Upper lobe of left lung (tissue), 6 donors: Measurements from ENCODE around the gene UBASH3A. TPM values are rescaled to one million over a fixed set of nuclear protein-coding genes. Genes with fewer than 3 reads are reported as not detected.

Source experiments
- ATAC-seq, 2 donors: fragments of 200-7000 bp; cut with Tn5 transposase; one replicate each; pipeline ENCODE4 v1.9.1; 2022; ENCODE audit warnings: mild to moderate bottlenecking in 2 of 2, moderate library complexity in 2 of 2; ENCODE audit not compliant: low FRiP score in 2 of 2
- DNase-seq, 2 donors: peaks; one replicate each; pipeline ENCODE4 v3.0.0-alpha.2; 2019 to 2020
- H3K27ac ChIP-seq, 4 donors: fragments of 200-600 bp; sonication (generic); one replicate each; pipeline ENCODE4 v1.5.1; 2016 to 2019
- H3K27me3 ChIP-seq, 4 donors: fragments of 200-600 bp; sonication (generic); one replicate each; pipeline ENCODE4 v1.5.1; 2017 to 2019
- H3K36me3 ChIP-seq, 4 donors: fragments of 200-600 bp; sonication (generic); one replicate each; pipeline ENCODE4 v1.5.1; 2016 to 2019
- H3K4me1 ChIP-seq, 4 donors: fragments of 200-600 bp; sonication (generic); one replicate each; pipeline ENCODE4 v1.5.1; 2018 to 2019
- H3K4me3 ChIP-seq, 4 donors: fragments of 200-600 bp; sonication (generic); one replicate each; pipeline ENCODE4 v1.5.1; 2017 to 2019; ENCODE audit warnings: mild to moderate bottlenecking in 2 of 4, moderate library complexity in 1 of 4
- H3K9me3 ChIP-seq, 4 donors: fragments of 200-600 bp; sonication (generic); one replicate each; pipeline ENCODE4 v1.5.1; 2018 to 2019
- EP300 ChIP-seq, 4 donors: sonication (generic); formaldehyde crosslinking; IDR thresholded peaks; one replicate each; pipeline ENCODE4 v1.5.1; 2017; ENCODE audit warnings: antibody characterized with exemption in 4 of 4, control low read depth in 2 of 4
- POLR2A ChIP-seq, 4 donors: fragments of 450-650 bp; IDR thresholded peaks; one replicate each; pipeline ENCODE4 v1.5.1; 2016 to 2017; ENCODE audit warnings: antibody characterized with exemption in 4 of 4, mild to moderate bottlenecking in 2 of 4
- POLR2AphosphoS5 ChIP-seq, 2 donors: sonication (generic); formaldehyde crosslinking; IDR thresholded peaks; one replicate each; pipeline ENCODE4 v1.5.1; 2017; ENCODE audit warnings: antibody characterized with exemption in 2 of 2
- WGBS, 2 donors: methylation state at CpG; one replicate each; pipeline ENCODE4 v1.1.5; 2017 to 2018; 5-methylcytosine and 5-hydroxymethylcytosine counted together
- total RNA-seq, 6 donors: library from RNA; depleted of rRNA in 4 of 6; stranded (reverse); fragments of >200 nt in 4 of 6; gene quantifications; one replicate each; pipeline versions ENCODE4 v1.1.0 to v1.2.1, GENCODE V29; 2016 to 2021
- TF ChIP-seq, protein P1 (sequence below), 6 experiments: fragments of 450-650 bp in 4 of 6; fragments of 200-600 bp in 2 of 6; sonication (generic) in 2 of 6; IDR thresholded peaks; one replicate each; pipeline ENCODE4 v1.5.1; 2016 to 2019; ENCODE audit warnings: antibody characterized with exemption in 6 of 6
- donor health status: DM: no; HTN: no; CAD: no; lungs with moderate emphysema.
- donor health status: DM: no; HTN: yes; CAD: no; lungs with severe emphysema.

Gene UBASH3A
- total RNA-seq, 6 donors from 2014 or later: 1.4 to 7.3 (median 2.9) TPM; not detected in 1

- H3K27me3 ChIP-seq: no peaks in the 10 kb centered on the region
- no peaks in the 10 kb centered on the region for H3K9me3 ChIP-seq
- WGBS, 2 donors: 96 to 97% methylated on average over 13 of the region's 13 CpGs
- ATAC-seq (no peak), DNase-seq (no peak)
- no peak overlapping the region for H3K27ac ChIP-seq
- H3K4me3 ChIP-seq: no peak overlapping the region
- no peak for TF ChIP-seq POLR2A (IDR thresholded peaks at IDR 0.05)
- TF ChIP-seq, protein P1, sequence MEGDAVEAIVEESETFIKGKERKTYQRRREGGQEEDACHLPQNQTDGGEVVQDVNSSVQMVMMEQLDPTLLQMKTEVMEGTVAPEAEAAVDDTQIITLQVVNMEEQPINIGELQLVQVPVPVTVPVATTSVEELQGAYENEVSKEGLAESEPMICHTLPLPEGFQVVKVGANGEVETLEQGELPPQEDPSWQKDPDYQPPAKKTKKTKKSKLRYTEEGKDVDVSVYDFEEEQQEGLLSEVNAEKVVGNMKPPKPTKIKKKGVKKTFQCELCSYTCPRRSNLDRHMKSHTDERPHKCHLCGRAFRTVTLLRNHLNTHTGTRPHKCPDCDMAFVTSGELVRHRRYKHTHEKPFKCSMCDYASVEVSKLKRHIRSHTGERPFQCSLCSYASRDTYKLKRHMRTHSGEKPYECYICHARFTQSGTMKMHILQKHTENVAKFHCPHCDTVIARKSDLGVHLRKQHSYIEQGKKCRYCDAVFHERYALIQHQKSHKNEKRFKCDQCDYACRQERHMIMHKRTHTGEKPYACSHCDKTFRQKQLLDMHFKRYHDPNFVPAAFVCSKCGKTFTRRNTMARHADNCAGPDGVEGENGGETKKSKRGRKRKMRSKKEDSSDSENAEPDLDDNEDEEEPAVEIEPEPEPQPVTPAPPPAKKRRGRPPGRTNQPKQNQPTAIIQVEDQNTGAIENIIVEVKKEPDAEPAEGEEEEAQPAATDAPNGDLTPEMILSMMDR (IDR thresholded peaks at IDR 0.05): no peak
- no peak for TF ChIP-seq EP300 (IDR thresholded peaks at IDR 0.05)
- no peak for TF ChIP-seq POLR2AphosphoS5 (IDR thresholded peaks at IDR 0.05)
- H3K36me3 ChIP-seq: no peaks in the 10 kb centered on the region
- peaks cover 0 to 7% (median 2%) of the 10 kb centered on the region in 4 donors for H3K4me1 ChIP-seq
Observed at GRCh38 chr21:42471716-42472330, 68.1 kb downstream of the UBASH3A start.

GRCh38 chr21:42472521-42472920, 68.8 kb downstream of the UBASH3A start:
- Histone ChIP-seq H3K9me3 (no peaks in the 10 kb centered on the region), H3K27ac (no peak overlapping the region), H3K4me1 (peaks cover 0 to 5% (median 2%) of the 10 kb centered on the region in 4 donors), H3K27me3 (no peaks in the 10 kb centered on the region), H3K4me3 (no peak overlapping the region), H3K36me3 (no peaks in the 10 kb centered on the region)
- ATAC-seq (no peak), DNase-seq (no peak)
- TF ChIP-seq POLR2A (IDR thresholded peaks at IDR 0.05) (no peak), EP300 (IDR thresholded peaks at IDR 0.05) (no peak), POLR2AphosphoS5 (IDR thresholded peaks at IDR 0.05) (no peak)
- TF ChIP-seq, protein P1 (IDR thresholded peaks at IDR 0.05): no peak
- 75 to 78% methylated on average over 7 of the region's 7 CpGs for WGBS, 2 donors

GRCh38 chr21:42473498-42474042, 69.9 kb downstream of the UBASH3A start:
- DNase-seq: no peak
- peak in 1 of 2 donors; percentile 9 for ATAC-seq
- Histone ChIP-seq H3K27me3 (no peaks in the 10 kb centered on the region), H3K36me3 (no peaks in the 10 kb centered on the region), H3K9me3 (no peaks in the 10 kb centered on the region), H3K27ac (no peak overlapping the region), H3K4me1 (peaks cover 0 to 5% (median 2%) of the 10 kb centered on the region in 4 donors), H3K4me3 (no peak overlapping the region)
- no peak for TF ChIP-seq EP300 (IDR thresholded peaks at IDR 0.05)
- TF ChIP-seq, protein P1 (IDR thresholded peaks at IDR 0.05): no peak
- no peak for TF ChIP-seq POLR2A (IDR thresholded peaks at IDR 0.05)
- TF ChIP-seq POLR2AphosphoS5 (IDR thresholded peaks at IDR 0.05): no peak
- WGBS, 2 donors: 87 to 95% methylated on average over 9 of the region's 9 CpGs

DNA sequence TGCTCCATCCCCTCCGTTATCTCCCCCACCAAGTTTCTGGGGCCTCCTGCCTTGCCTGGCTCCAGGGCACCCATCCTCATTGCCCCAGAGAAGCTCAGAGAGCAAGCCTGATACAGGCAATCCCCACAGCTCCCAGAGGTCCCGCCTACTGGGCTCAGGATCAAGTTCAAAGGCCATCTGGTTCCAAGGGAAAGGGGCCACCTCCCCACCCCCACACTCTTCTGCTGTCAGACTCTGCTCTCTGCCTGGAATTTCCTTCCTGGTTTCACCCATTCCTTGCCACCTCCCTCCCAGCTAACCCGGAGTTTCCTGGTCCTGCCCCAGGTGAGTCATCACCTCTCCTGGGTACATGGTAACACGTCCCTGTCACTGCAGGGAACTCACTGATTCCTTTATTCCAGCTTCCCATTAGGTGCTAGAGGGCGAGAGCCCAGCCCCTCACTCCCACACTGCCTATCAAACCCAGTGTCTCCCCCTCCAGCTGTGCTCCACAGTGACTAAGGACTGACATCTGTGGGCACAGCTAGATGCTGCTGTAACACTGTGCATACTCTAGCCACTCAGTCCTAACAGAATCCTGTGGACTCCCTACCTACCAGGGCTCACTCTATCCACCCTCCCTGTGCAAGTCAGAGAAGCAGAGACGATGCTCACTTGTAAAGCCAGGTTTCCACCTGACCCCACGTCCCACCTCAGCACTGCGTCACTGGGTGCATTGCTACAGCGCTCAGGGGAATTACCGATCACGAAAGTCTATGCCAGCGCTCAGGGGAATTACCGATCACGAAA, 70.5 kb downstream of the UBASH3A start:
- no peaks in the 10 kb centered on the region for H3K36me3 ChIP-seq
- H3K27ac ChIP-seq: no peak overlapping the region
- 76 to 79% methylated on average over 14 of the region's 14 CpGs for WGBS, 2 donors
- peaks cover 0 to 5% (median 2%) of the 10 kb centered on the region in 4 donors for H3K4me1 ChIP-seq
- no peaks in the 10 kb centered on the region for H3K9me3 ChIP-seq
- ATAC-seq: peak; percentile 36 to 81
- TF ChIP-seq POLR2A (IDR thresholded peaks at IDR 0.05): no peak
- peak in 1 of 4 donors; percentile 47 for TF ChIP-seq EP300 (IDR thresholded peaks at IDR 0.05)
- TF ChIP-seq, protein P1 (IDR thresholded peaks at IDR 0.05): no peak
- TF ChIP-seq POLR2AphosphoS5 (IDR thresholded peaks at IDR 0.05): no peak
- H3K4me3 ChIP-seq: no peak overlapping the region
- H3K27me3 ChIP-seq: no peaks in the 10 kb centered on the region
- peak in 1 of 2 donors; percentile 83 for DNase-seq
